Activated gamma-delta T cell treated with anti-CD3 and anti-CD28 coated beads, Interleukin-2, amount 50 U/mL, for 16 hours (primary cell): Measurements from ENCODE around the gene ICE2.
"Not testable (repeated sequence)": the region's sequence is repeated elsewhere in the genome, so short reads cannot be mapped to it uniquely, and the experiment has no call there.

ENCODE experiments used
- DNase-seq: peaks from one replicate; pipeline ENCODE4 v3.0.0-alpha.2; 2020; ENCODE audit warnings: low read depth

The ICE2 gene

DNA sequence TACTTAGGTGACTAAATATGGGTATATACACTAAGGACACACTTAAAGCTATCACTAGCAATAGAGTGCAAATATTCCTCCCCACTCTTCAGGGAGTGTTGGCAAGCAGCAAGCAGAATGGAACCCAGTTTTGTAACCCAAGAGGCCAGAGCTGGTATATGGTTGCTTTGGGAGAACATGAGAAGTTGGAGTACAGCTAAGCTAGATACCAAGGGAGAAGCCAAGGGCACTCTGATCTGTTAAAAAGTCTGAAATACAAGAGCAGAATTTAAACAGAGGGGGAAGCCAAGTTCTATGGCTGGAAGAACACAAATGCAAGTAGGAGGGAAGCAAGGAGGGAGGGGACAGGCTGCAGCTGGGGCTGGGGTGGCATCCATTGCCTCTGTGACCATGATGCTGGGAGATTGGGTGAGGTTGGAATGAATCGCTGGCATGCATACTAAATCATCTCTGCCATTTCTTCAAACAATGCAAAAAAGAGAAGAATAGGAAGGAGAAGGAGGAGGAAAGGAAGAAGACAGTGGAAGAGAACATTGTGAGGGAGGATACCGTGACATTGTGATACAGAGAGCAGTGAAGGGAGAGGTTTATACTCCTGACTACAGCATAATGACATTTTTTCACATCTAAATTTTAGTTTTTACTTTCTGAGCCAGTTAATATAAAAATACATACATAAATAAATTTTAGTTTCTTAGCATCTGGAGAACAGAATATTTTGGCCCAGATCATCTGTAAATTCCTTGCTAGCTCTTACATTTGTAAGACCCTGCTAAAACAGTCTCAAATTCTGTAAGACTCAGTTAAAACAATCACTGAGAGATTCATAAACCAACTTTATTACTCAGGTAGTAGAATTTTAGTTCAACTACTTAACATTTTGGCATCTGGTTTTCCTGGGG lies 72.2 kb downstream of the ICE2 start:
- DNase-seq, result no peak

- DNase-seq, result no peak
Observed at GRCh38 chr15:60405399-60405798, 73.5 kb downstream of the ICE2 start.

DNA sequence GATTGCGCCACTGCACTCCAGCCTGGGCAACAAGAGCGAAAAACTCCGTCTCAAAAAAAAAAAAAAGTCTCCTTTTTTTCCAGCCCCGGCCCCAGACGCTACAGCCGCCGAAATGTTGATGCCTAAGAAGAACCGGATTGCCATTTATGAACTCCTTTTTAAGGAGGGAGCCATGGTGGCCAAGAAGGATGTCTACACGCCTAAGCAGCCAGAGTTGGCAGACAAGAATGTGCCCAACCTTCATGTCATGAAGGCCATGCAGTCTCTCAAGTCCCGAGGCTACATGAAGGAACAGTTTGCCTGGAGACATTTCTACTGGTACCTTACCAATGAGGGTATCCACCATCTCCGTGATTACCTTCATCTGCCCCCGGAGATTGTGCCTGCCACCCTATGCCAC lies 74.6 kb downstream of the ICE2 start:
- not testable (repeated sequence) for DNase-seq

DNA sequence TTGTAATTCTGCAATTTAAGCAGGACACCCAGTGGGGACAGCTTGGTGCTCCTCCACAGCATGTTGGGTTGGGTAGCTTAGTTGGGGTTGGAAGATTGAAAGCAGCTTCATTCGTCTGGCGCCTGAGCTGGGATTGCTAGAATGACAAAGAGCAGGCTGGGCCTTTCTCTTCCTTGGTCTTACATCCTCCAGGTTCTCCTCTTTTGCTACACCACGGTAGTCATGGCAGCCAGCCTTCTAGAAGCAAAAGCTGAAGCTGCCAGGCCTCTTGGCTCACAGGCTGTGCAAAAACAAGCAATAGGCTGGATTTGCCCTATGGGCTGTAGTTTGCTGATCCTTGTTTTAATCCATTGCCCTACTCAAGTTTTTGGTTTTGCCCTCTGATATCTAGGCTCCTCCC lies 78.0 kb downstream of the ICE2 start:
- no peak for DNase-seq

DNA sequence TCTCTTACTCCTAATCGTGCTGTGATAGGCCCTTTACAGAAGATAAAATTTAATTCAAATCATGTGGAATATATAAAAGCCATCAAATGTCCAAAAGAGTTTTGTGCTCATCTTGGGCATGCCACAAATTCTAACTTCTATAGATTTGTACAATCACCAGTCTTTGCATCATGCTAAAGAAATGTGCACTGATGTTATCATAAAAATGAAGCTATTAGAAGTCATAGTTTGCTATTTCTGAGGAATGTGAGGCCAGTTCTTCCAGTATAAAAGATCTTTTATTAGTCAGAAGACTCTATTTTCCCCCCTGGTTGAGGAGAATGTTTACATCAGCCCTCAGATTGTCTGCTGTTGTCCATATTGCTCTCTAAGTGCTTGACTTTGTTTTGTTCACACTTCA lies 79.0 kb downstream of the ICE2 start:
- DNase-seq, result no peak

DNA sequence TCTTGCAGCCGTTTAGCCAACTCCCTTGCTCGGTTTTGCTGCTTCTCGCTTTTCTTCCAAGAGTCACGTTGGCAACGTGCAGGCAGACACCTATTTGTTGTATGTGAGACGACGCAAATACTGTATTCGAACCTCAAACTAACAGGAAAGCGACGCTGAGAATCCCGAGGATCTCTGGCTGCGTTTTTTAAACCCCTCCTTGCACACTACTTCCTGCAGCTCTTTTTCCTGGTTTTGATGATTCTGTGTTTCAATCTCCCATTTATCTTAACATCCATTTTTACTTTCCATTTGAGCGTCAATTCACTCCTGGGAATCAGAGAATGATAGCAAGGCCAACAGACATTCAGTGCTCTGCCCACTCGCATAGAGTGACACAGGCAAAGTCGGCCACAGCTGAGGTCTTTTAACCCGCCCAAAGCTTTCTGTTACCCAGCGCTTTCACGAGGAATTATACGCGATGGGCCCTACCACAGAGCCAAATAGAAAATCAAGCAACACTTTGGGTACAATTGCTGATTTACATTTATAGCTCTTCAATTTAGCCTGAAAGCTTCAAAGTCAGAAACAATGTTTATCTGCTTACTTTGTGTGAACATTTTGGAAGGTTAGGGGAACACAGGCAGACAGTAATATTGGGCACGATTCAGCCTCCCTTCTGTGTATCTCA lies 79.6 kb downstream of the ICE2 start:
- no peak for DNase-seq

DNA sequence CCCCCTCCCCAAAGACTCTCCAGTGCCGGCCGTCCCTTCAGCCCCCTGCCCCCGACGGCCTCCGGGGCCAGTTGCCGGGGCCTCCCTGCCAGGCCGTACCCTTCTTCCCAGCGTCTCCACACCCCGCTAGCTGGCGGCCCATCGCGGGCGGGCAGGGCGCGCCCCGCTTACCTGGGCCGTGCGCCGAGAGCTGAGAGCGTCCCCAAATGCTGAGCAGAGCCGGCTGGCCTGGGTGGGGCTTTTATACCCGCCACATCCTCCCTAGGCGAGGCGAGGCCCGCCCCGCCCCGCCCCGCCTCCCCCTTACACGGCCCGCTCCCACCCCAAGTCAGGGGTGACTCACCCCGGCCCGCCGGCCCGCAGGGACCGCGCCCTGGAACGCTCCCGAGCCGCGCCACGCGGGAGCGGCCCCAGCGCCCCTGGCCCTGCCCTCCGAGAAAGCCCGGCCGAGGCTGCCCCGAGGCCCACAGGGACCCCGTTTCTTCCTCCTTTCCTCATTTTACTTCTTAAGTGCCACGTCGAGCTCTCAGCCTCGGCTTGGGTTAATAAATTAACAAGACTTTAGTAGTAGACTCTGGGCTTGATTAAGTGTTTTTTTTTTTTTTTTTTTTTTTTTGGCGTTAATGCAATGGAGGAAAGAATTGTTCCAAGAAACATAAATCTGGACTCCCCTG lies 81.0 kb downstream of the ICE2 start, which contains the start of gene ANXA2:
ANXA2 (minus strand) TSS at position 215 of the 674 bp plus-strand sequence. CDS start 11,911 bp downstream, outside the sequence.
- peak; percentile 71 for DNase-seq

DNA sequence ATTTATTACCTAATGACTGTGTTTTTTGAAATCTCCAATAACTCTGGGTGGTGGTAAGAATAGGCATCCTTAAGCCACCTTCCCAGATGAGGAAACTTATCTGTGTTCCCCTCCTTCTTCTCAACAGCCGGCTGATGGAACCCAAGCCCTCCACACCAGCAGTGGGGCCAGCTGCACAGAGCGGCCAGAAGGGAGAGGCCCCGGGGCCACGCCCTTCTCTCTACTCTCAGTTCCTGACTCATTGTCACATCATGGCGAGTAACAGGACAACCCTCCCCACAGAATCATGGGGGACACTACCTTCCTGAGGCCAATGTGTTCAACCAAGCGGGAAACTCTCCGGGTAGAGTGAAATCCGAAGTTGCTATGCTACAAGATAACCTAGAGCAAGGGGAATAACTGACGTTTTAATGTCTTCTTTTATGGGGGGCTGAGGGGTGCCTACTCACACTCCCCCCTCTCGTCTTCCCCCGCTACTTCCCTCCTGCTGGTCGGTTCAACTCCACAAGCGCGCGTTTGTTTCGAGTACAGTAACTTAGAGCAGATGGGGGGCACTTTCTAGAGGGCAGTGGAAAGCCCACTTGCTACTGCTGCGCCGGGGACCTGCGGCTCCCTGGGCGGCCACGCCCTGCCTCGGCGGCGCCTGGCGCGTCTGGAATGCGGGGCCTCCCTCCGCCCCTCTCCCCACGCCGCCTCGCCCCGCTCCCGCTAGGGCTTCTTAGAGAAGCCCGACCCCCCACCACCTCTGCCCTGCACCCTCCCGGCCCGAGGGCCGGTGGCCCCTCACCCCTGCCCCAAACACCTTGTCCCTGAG lies 81.8 kb downstream of the ICE2 start:
- peak; percentile 15 for DNase-seq

- DNase-seq, result no peak
Observed at GRCh38 chr15:60396560-60396957, 82.4 kb downstream of the ICE2 start.

DNA sequence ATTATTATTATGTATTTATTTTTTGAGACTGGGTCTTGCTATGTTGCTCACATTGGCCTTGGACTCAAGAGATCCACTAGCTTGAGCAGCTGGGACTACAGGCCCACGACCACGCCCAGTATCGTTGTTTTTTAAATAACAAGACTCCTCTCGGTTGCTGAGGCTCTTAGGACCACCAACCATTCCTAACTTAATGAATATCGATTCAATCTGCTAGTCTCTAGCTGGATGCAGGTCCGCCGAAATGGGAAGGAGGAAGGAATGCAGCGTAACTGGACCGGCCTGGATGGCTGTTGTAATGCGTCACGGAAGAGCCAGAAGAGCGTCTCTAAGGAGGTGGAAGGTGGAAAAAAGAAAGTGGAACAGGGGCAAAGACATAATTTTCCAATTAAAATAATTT lies 82.8 kb downstream of the ICE2 start:
- DNase-seq, result no peak

DNA sequence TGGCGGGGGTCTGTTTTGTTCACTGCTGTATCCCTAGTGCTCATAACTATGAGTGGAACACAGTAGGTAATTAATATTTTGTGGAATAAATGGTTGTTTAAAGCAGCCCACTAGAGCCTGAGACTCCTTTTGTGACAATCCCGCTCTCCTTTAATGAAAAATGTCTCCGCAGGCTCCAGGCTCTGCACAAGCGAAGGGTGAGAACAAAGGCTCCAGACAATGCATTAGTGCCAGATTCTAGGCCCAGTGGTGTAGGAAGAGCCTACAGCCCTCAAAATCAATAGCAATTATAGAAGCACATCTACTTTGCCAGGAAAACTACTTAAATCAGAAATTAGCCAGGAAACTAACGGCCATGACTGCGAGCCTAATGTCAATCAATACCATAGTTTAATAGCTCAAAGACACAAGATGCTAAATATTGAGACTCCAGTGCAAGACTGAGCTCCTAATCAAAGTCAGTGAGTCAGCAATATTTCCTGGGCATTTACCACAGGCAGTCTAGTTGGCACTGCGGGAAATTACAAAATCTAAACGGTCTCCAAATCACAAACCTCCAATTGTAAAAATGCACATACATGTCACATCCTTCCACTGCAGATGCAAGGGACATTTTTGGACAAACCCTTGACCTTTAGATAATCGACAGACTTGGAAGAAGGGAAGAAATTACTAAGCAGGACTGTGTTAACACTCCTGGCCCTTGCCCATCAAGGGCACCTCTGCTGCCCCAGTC lies 83.5 kb downstream of the ICE2 start:
- DNase-seq, result no peak

DNA sequence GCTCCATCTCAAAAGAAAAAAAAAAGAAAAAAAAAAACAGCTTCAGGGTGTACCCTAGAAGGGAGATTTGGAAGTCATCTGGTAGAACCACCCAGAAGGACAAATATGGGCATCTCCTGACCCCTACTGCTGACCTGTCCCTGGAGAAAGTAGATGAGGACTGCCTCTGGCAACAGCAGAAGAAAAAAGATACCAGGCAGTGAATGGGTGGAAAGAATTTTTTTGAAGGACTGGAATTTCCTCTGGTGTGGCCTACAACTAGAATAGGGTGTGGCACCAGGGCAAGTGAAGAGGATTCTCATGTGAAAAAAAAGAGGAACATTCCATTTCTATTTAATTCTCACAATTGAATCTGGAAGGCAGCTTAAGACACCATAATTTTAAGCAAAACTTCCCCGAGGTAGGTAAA lies 84.2 kb downstream of the ICE2 start:
- DNase-seq, result no peak

DNA sequence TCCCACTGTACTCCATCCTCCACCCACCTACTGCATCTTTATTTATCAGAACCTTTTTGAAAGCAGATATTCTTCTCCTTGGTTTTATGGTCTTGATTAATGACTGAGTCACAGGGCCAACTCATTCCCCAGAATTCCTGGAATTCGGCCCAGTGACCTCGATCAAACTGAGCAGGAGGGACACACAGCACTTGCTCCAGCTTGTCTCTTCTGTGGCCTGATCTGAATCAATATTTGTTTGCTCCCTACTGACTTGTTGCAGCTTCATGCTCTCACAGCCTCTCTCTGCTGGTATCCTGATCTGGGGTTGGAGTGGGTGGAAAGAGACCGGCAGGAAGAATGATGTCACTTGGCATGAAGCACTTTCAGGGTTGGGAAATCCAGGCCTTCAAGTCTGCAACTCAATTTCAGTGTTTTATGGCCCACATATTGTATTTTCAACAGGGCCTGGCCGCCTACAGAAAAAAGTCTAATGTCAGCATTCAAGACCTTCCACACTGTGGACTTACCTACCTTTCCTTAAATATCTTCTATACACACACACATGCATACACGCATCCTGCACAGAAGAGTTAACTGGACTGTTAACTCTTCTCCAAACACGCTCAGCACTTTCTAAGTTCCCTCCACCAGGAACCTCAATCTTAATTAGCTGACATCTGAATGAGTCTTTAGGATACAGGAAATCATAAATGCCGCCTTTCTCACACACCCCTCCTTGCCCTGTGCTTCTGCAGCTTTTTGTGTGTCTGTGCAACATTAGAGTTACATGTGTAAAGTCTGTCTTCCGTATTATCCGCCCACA lies 85.8 kb downstream of the ICE2 start:
- no peak for DNase-seq

- no peak for DNase-seq
Observed at GRCh38 chr15:60392601-60392985, 86.3 kb downstream of the ICE2 start.

DNA sequence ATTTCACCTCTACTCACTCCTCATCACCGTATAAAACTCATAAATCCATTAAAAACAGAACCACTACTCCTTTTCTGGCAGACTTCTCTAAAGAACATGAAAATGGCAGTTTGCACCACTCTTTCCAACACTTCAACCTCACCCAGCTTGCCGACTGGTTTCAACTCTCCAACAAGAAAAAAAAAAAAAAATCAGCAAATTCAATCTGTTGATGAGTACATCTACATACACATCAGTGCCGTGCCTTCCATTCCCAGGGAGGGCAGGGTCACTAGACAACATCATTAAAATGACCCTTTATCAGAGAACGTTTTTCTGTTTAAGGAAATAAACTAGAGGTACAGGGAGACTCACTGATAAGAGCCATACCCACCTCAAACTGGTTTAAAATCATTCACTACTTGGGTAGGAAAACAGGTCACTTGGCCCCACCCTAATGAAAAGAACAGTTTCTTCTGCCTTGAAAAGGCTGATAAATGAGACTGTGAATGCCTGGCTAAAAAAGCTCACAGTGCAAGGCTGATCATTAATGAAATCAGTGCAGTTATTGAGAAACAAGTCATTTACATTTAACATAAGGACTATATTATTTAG lies 87.1 kb downstream of the ICE2 start:
- no peak for DNase-seq

- DNase-seq, result no peak
Observed at GRCh38 chr15:60390871-60391501, 88.0 kb downstream of the ICE2 start.

GRCh38 chr15:60390231-60390630 lies 88.7 kb downstream of the ICE2 start:
- no peak for DNase-seq

DNA sequence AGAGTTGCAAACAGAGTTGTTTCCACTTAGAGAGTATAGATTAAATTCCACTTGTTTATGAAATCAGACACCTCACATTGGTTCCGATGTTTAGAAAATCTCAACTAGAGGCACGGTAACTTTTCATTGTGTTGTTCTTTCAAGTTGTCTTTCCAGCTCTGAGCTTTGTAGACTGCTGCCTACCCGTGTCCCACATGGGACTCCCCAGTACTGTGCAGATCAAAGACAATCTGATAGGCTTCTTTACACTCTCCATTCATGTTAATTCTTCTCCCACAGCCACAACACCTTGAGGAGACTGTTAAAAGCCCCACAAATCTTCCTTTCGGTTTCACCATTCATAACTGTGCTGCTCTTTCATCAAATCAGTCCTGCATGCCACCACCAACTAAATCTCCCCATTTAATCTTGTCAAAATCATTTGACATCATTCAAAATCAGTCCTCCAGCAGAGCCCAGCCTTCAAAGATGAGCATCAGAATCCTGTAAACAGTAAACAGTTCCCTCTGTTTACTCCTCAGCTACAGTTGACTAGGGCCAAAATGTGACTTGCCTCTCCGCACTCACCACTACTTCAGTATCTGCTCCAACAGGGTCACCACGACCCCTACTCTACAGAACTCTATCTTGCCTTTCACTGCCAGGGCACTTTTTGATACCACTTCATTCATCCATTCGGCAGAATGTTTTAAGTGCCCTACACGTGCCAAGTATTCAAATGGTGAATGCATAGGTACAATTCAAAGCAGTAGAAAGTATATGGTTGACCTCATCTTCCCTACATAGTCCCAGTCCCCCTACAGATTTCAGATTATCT lies 89.5 kb downstream of the ICE2 start:
- DNase-seq, result no peak

DNA sequence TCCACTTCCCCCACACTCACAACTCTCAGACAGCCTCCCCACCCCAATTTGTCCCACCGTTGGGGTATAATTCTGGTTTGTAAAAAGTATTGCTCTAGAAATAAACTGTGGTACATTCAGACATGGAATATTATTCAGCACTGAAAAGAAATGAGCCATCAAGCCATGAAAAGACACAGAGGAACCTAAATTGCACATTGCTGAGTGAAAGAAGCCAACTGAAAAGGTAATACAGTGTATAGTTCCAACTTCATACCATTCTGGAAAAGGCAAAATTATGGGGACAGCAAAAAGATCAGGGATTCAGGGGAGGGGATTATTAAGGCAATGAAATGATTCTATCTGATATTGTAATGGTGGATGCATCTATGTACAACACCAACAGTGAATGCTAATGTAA lies 91.6 kb downstream of the ICE2 start:
- no peak for DNase-seq
